ENCODE data around the gene SYPL1.
A peak's percentile ranks its signal among the peaks of the same experiment; 100 is the strongest.

The SYPL1 gene

DNA sequence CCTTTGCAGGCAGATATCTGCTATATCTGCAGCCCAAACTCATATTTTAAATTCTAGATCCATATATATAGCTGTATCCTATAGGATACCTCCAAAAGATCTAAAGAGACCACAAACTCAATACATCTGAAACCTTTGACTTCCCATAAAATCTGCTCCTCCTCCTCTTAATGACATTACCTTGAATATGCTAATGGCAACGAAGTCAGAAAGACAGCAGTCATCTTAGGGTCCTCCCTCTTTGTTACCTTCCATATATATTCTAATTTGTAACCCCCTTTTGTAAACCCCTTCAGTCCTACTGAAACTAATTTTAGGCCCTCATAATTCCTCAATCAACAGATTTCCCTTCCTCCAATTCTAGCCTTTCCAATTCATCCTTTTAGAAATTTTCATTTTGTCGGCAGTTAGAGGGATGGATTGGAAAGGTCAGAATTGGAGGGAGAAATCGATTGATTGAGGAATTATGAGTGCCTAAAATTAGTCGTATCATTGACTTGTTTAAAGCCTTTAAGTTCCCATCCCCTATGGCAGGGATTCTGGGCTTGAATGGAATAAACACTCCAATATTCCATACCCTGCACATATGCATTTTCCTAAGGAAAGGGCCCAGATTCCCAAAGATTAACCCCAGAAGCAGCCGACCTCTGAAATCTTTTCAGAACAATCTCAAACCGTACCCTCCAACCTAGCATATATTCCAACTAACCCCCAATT is 2.4 kb downstream of the SYPL1 start:
- no peak for DNase-seq (ENCODE audit: extremely low spot score)
- TF ChIP-seq, protein P1, sequence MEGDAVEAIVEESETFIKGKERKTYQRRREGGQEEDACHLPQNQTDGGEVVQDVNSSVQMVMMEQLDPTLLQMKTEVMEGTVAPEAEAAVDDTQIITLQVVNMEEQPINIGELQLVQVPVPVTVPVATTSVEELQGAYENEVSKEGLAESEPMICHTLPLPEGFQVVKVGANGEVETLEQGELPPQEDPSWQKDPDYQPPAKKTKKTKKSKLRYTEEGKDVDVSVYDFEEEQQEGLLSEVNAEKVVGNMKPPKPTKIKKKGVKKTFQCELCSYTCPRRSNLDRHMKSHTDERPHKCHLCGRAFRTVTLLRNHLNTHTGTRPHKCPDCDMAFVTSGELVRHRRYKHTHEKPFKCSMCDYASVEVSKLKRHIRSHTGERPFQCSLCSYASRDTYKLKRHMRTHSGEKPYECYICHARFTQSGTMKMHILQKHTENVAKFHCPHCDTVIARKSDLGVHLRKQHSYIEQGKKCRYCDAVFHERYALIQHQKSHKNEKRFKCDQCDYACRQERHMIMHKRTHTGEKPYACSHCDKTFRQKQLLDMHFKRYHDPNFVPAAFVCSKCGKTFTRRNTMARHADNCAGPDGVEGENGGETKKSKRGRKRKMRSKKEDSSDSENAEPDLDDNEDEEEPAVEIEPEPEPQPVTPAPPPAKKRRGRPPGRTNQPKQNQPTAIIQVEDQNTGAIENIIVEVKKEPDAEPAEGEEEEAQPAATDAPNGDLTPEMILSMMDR (IDR thresholded peaks at IDR 0.05; ENCODE audit: control extremely low read depth, extremely low read depth, low read depth, missing control alignments) = no peak
- POLR2A ChIA-PET = no interaction called here
- CTCF ChIA-PET = interaction anchor here (1.0 to 3.5 kb wide), 3 partner anchors 13 to 29 kb away, joined by 3 to 16 read pairs (median 3); no protein-coding TSS in a partner anchor

DNA sequence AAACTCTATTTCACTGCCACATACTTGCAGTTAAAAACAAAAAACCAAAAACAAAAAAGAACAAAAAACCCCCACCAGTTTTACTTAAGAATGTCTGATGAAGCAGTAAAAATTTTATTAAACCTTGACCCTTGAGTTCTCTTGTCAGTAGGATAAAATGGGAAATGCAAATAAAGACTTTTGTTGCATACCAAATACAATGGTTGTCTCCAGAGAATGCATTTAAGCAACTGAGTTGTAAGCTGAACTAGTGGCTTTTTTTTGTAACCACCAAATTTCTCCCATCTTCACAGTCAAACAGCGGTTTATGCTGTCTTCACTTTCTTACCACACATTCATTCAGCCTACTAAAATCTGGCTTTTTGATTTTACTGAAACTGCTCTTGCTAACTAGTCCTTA is 3.1 kb downstream of the SYPL1 start:
- peak; percentile 14 for DNase-seq (ENCODE audit: extremely low spot score)
- TF ChIP-seq, protein P1 (IDR thresholded peaks at IDR 0.05; ENCODE audit: control extremely low read depth, extremely low read depth, low read depth, missing control alignments) = no peak
- POLR2A ChIA-PET = no interaction called here
- CTCF ChIA-PET = interaction anchor here (1.0 to 1.6 kb wide), 3 partner anchors 12 to 45 kb away, joined by 3 to 5 read pairs (median 3); no protein-coding TSS in a partner anchor

DNA sequence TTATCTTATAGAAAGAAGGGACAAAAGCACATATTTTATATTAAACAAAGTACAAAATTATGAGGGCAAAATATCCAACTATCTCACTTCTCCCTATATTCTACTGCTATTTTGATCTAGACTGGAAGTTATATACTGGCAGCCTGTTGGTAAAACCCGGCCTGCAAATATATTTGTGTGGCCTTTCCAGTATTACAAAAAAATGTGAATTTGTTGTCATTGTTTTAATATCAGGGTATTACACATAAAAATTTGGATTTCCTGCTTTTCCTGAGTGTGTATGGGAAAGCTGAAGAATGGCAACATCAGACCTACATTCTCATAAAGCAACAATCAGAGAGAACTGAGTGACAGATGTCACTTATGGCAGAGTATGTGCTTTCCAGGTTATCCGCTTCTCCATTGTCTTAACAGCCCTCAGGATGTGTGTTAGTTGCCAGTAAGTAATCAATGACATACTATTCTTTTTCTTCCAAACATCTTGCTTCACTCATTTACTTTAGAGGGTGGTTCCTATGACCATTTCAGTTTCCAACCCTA is 7.3 kb downstream of the SYPL1 start:
- ChIA-PET POLR2A (no interaction called here), CTCF (interaction anchor here (1.3 kb wide), 1 partner anchor 49 kb away, joined by 4 read pairs; no protein-coding TSS in a partner anchor)
- DNase-seq (ENCODE audit: extremely low spot score) = no peak
- TF ChIP-seq, protein P1 (IDR thresholded peaks at IDR 0.05; ENCODE audit: control extremely low read depth, extremely low read depth, low read depth, missing control alignments) = no peak

DNA sequence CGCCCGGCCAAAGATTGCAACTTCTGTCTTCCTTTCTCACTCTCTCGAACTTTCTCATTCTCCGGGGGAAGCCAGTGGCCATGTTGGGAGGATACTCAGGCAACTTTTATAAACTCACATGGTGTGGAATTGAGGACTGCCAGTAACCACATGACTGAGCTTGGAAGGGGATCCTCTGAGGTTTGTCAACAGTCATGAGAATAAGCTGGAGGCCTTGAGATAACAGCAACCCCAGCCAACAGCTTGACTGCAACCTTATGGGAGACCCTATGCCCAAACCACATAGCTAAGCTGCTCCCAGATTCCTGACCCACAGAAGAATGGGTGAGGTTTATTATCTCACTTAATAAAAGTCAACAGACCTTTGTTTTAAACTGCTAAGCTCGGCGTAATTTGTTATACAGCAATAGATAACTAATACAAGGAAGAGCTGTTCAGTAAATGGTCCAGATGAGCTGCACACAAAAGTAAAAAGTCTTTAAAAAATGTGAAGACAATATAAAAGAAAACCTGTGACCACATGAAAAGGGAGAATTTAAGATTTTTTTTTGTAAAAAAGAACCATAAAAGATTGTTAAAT is 9.6 kb downstream of the SYPL1 start:
- TF ChIP-seq, protein P1 (IDR thresholded peaks at IDR 0.05; ENCODE audit: control extremely low read depth, extremely low read depth, low read depth, missing control alignments) = no peak
- no peak for DNase-seq (ENCODE audit: extremely low spot score)
- CTCF ChIA-PET = interaction anchor here (1.0 to 2.0 kb wide), 6 partner anchors 9 to 51 kb away, joined by 3 to 11 read pairs (median 4); partner anchors contain the start of gene SYPL1
- POLR2A ChIA-PET = no interaction called here

DNA sequence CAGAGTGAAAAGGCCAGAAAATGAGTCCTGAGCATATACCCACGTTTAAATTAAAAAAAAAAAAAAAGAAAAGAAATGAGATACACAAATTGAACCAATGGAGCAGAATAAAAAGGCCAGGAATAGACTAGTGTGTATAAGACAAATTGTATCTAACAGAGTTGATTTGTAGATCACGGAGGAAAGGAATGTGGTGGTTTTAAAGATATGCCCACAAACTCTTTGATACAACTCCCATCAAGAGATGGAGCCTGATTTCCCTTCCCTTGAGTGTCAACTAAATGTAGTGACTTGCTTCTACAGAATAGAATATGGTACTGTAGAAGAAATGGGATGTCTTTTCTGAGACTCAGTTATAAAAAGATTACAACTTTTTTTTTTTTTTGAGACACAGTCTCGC is 10.4 kb downstream of the SYPL1 start:
- TF ChIP-seq, protein P1 (IDR thresholded peaks at IDR 0.05; ENCODE audit: control extremely low read depth, extremely low read depth, low read depth, missing control alignments) = no peak
- ChIA-PET POLR2A (no interaction called here), CTCF (interaction anchor here (1.0 to 1.8 kb wide), 2 partner anchors 25 to 52 kb away, joined by 3 to 6 read pairs; no protein-coding TSS in a partner anchor)
- no peak for DNase-seq (ENCODE audit: extremely low spot score)

DNA sequence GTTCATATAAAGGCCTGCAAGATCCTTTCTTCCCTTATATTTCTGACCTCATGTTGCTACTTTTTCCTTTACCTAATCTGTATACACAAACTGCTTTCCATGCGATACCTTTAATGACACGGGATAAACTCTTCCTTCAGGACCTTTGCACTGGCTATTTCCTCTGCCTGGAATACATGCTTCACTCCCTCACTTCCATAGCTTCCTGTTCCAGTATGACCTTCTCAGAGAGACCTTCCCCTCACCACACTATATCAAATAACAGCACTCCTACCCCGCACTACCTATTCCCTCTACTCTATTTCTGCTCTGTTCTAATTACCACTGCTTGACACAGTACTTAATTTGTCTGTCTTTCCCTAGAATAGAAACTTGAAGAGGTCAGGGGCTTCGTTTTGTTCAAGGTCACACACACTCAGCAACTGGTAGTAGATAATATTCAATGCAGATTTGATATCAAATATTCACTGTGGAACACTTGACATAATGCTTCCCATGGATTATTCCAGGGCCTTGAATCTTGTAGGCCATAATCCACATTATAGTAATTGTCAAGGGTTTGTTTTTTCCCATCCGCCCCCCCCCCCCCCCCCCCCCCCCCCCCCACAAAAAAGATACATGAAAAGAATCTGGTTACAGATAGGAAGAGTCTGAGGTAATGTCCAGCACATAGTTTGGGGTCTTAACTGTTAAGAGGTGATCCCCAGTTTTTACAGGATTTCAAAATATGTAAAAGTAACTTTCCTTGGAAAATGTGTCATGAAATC is 11.1 kb downstream of the SYPL1 start:
- TF ChIP-seq, protein P1 (IDR thresholded peaks at IDR 0.05; ENCODE audit: control extremely low read depth, extremely low read depth, low read depth, missing control alignments) = no peak
- POLR2A ChIA-PET = no interaction called here
- CTCF ChIA-PET = interaction anchor here (1.2 to 1.7 kb wide), 3 partner anchors 11 to 54 kb away, joined by 3 to 4 read pairs (median 4); partner anchors contain the start of gene SYPL1
- DNase-seq (ENCODE audit: extremely low spot score) = no peak

All from GM10248 (cell line).